ENCODE data around the gene MCTS1. TPM values are rescaled to one million over a fixed set of nuclear protein-coding genes. Genes with fewer than 3 reads are reported as not detected.
"Not testable (repeated sequence)": the region's sequence is repeated elsewhere in the genome, so short reads cannot be mapped to it uniquely, and the experiment has no call there.

The MCTS1 gene
- total RNA-seq, 4 donors from 2014 or later: 11.6 to 17.5 (median 15.0) TPM

- no peak for DNase-seq (ENCODE audit: extremely low spot score)
- Histone ChIP-seq H3K27ac (replicated peaks in 1 of 4) (no peak overlapping the region), H3K36me3 (no peaks in the 10 kb centered on the region), H3K27me3 (no peaks in the 10 kb centered on the region), H3K9me3 (no peaks in the 10 kb centered on the region), H3K4me3 (no peak overlapping the region), H3K4me1 (no peaks in the 10 kb centered on the region)
- 78% methylated on average over 4 of the region's 4 CpGs for WGBS
- TF ChIP-seq POLR2AphosphoS5 (IDR thresholded peaks at IDR 0.05): no peak
- no peak for TF ChIP-seq CTCF (IDR thresholded peaks at IDR 0.05)
- TF ChIP-seq EP300 (IDR thresholded peaks at IDR 0.05): no peak
- no peak for TF ChIP-seq POLR2A (IDR thresholded peaks at IDR 0.05; ENCODE audit: low read depth)
- intact Hi-C loops (cut with DNase I): no loop called here
Measured at GRCh38 chrX:120638619-120639018, 34.7 kb downstream of the MCTS1 start.

GRCh38 chrX:120642871-120643270, 39.0 kb downstream of the MCTS1 start:
- 55% methylated on average over 2 of the region's 2 CpGs for WGBS
- no peak overlapping the region for H3K4me3 ChIP-seq

GRCh38 chrX:120647127-120647526, 43.2 kb downstream of the MCTS1 start:
- Histone ChIP-seq H3K27me3 (no peaks in the 10 kb centered on the region), H3K27ac (replicated peaks in 1 of 4) (no peak overlapping the region), H3K4me3 (no peak overlapping the region), H3K4me1 (no peaks in the 10 kb centered on the region), H3K36me3 (no peaks in the 10 kb centered on the region), H3K9me3 (no peaks in the 10 kb centered on the region)
- intact Hi-C loops (cut with DNase I): no loop called here
- WGBS: 81% methylated on average over 4 of the region's 4 CpGs
- no peak for DNase-seq (ENCODE audit: extremely low spot score)
- TF ChIP-seq EP300 (IDR thresholded peaks at IDR 0.05): no peak
- no peak for TF ChIP-seq CTCF (IDR thresholded peaks at IDR 0.05)
- no peak for TF ChIP-seq POLR2AphosphoS5 (IDR thresholded peaks at IDR 0.05)
- TF ChIP-seq POLR2A (IDR thresholded peaks at IDR 0.05; ENCODE audit: low read depth): no peak

More at GRCh38 chrX:120642871-120643270, 39.0 kb downstream of the MCTS1 start:
- H3K27ac ChIP-seq (replicated peaks in 1 of 4): no peak overlapping the region
- H3K9me3 ChIP-seq: no peaks in the 10 kb centered on the region
- no peaks in the 10 kb centered on the region for H3K27me3 ChIP-seq
- H3K36me3 ChIP-seq: no peaks in the 10 kb centered on the region
- intact Hi-C loops (cut with DNase I): no loop called here
- DNase-seq (ENCODE audit: extremely low spot score): no peak
- no peaks in the 10 kb centered on the region for H3K4me1 ChIP-seq
- TF ChIP-seq EP300 (IDR thresholded peaks at IDR 0.05): no peak
- no peak for TF ChIP-seq POLR2AphosphoS5 (IDR thresholded peaks at IDR 0.05)
- no peak for TF ChIP-seq POLR2A (IDR thresholded peaks at IDR 0.05; ENCODE audit: low read depth)
- no peak for TF ChIP-seq CTCF (IDR thresholded peaks at IDR 0.05)

DNA sequence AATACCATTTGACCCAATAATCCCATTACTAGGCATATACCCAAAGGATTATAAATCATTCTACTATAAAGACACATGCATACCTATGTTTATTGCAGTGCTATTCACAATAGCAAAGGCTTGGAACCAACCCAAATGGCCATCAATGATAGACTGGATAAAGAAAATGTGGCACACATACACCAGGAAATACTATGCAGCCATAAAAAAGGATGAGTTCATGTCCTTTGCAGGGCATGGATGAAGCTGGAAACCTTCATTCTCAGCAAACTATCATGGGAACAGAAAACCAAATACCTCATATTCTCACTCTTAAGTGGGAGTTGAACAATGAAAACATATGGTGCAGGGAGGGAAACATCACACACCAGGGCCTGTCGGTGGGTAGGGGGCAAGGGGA, 48.4 kb downstream of the MCTS1 start:
- H3K4me1 ChIP-seq; H3K27ac ChIP-seq (replicated peaks in 1 of 4); H3K36me3 ChIP-seq; H3K27me3 ChIP-seq; H3K9me3 ChIP-seq; intact Hi-C loops (cut with DNase I); DNase-seq (ENCODE audit: extremely low spot score); H3K4me3 ChIP-seq: not testable (repeated sequence)
- 68% methylated on average over 1 of the region's 1 CpG for WGBS

GRCh38 chrX:120653000-120653399, 49.1 kb downstream of the MCTS1 start:
- no peak for DNase-seq (ENCODE audit: extremely low spot score)
- Histone ChIP-seq H3K4me1 (no peaks in the 10 kb centered on the region), H3K27ac (replicated peaks in 1 of 4) (no peak overlapping the region), H3K27me3 (no peaks in the 10 kb centered on the region), H3K36me3 (no peaks in the 10 kb centered on the region), H3K9me3 (no peaks in the 10 kb centered on the region), H3K4me3 (no peak overlapping the region)
- 45% methylated on average over 3 of the region's 3 CpGs for WGBS
- TF ChIP-seq POLR2AphosphoS5 (IDR thresholded peaks at IDR 0.05) (no peak), CTCF (IDR thresholded peaks at IDR 0.05) (no peak), POLR2A (IDR thresholded peaks at IDR 0.05; ENCODE audit: low read depth) (no peak), EP300 (IDR thresholded peaks at IDR 0.05) (no peak)
- intact Hi-C loops (cut with DNase I): no loop called here

All from esophagus muscularis mucosa (tissue), 4 donors.